IPS DF 6.9 (cell line): ENCODE data around the gene FBXL13.
"Not testable (repeated sequence)": the region's sequence is repeated elsewhere in the genome, so short reads cannot be mapped to it uniquely, and the experiment has no call there.

Source experiments
- DNase-seq: peaks from one replicate; pipeline ENCODE4 v3.0.0-alpha.2; 2013; ENCODE audit warnings: low read depth, low spot score
- H3K27ac ChIP-seq: one replicate; pipeline ENCODE4 v1.5.1; 2013; ENCODE audit warnings: low read length, control low read depth
- H3K27me3 ChIP-seq: 2 replicates; pipeline ENCODE4 v1.6.1; 2013; ENCODE audit warnings: mild to moderate bottlenecking, low read length; ENCODE audit not compliant: control insufficient read depth, insufficient read depth
- H3K36me3 ChIP-seq: 2 replicates; pipeline ENCODE4 v1.6.1; 2013; ENCODE audit warnings: low read length; ENCODE audit not compliant: control insufficient read depth, insufficient read depth
- H3K4me1 ChIP-seq: 2 replicates; pipeline ENCODE4 v1.6.1; 2013; ENCODE audit warnings: low read length; ENCODE audit not compliant: control insufficient read depth, insufficient read depth
- H3K4me3 ChIP-seq: 2 replicates; pipeline ENCODE4 v1.5.1; 2013; ENCODE audit warnings: mild to moderate bottlenecking, low read length
- H3K9me3 ChIP-seq: 2 replicates; pipeline ENCODE4 v1.6.1; 2013; ENCODE audit warnings: low read length, inconsistent platforms; ENCODE audit not compliant: control insufficient read depth, insufficient read depth
- WGBS: extraction: QIAGEN DNeasy Blood & Tissue Kit; methylation state at CpG from one replicate; pipeline ENCODE4 v1.1.7; 2013; ENCODE audit warnings: mixed read lengths, missing lambda C conversion rate; ENCODE audit not compliant: insufficient read length, insufficient coverage; 5-methylcytosine and 5-hydroxymethylcytosine counted together

Gene FBXL13

GRCh38 chr7:102795987-102796595 lies 278.5 kb downstream of the FBXL13 start:
- not testable (repeated sequence) for H3K36me3 ChIP-seq, H3K27ac ChIP-seq, H3K4me3 ChIP-seq, H3K4me1 ChIP-seq, DNase-seq, H3K27me3 ChIP-seq, H3K9me3 ChIP-seq
- no CpG with 5 or more reads among the region's 6 CpGs for WGBS

- not testable (repeated sequence) for DNase-seq, H3K4me3 ChIP-seq, H3K27ac ChIP-seq, H3K36me3 ChIP-seq, H3K27me3 ChIP-seq, H3K9me3 ChIP-seq, H3K4me1 ChIP-seq
- no CpG with 5 or more reads among the region's 1 CpG for WGBS
These were observed 280.0 kb downstream of the FBXL13 start for GRCh38 chr7:102794567-102794966.

GRCh38 chr7:102791831-102792230 lies 282.8 kb downstream of the FBXL13 start:
- not testable (repeated sequence) for H3K27me3 ChIP-seq, H3K4me3 ChIP-seq, H3K4me1 ChIP-seq, H3K9me3 ChIP-seq, H3K27ac ChIP-seq, H3K36me3 ChIP-seq, DNase-seq

GRCh38 chr7:102791367-102791766 lies 283.2 kb downstream of the FBXL13 start:
- not testable (repeated sequence) for H3K36me3 ChIP-seq, DNase-seq, H3K27ac ChIP-seq, H3K4me1 ChIP-seq, H3K27me3 ChIP-seq, H3K9me3 ChIP-seq, H3K4me3 ChIP-seq
- WGBS = no CpG with 5 or more reads among the region's 5 CpGs

- not testable (repeated sequence) for H3K4me1 ChIP-seq
These were observed 284.1 kb downstream of the FBXL13 start for GRCh38 chr7:102790364-102791100.

GRCh38 chr7:102788770-102789169 lies 285.8 kb downstream of the FBXL13 start:
- H3K9me3 ChIP-seq, H3K27ac ChIP-seq, H3K27me3 ChIP-seq, H3K4me3 ChIP-seq, H3K4me1 ChIP-seq, DNase-seq, H3K36me3 ChIP-seq: not testable (repeated sequence)
- WGBS = no CpG with 5 or more reads among the region's 2 CpGs

More at GRCh38 chr7:102790364-102791100, 284.1 kb downstream of the FBXL13 start:
- not testable (repeated sequence) for H3K4me3 ChIP-seq, H3K9me3 ChIP-seq, H3K36me3 ChIP-seq, DNase-seq, H3K27me3 ChIP-seq, H3K27ac ChIP-seq
- no CpG with 5 or more reads among the region's 4 CpGs for WGBS

GRCh38 chr7:102780926-102781325 lies 293.7 kb downstream of the FBXL13 start:
- not testable (repeated sequence) for H3K9me3 ChIP-seq, H3K36me3 ChIP-seq, H3K27me3 ChIP-seq, H3K4me3 ChIP-seq, H3K27ac ChIP-seq, DNase-seq, H3K4me1 ChIP-seq
- WGBS = no CpG with 5 or more reads among the region's 10 CpGs

- no CpG with 5 or more reads among the region's 3 CpGs for WGBS
- not testable (repeated sequence) for H3K27ac ChIP-seq
These were observed 295.9 kb downstream of the FBXL13 start for GRCh38 chr7:102778663-102779062.

GRCh38 chr7:102776217-102776616 lies 298.4 kb downstream of the FBXL13 start:
- H3K27ac ChIP-seq, H3K36me3 ChIP-seq, H3K4me3 ChIP-seq, DNase-seq, H3K4me1 ChIP-seq, H3K9me3 ChIP-seq, H3K27me3 ChIP-seq: not testable (repeated sequence)

More at GRCh38 chr7:102778663-102779062, 295.9 kb downstream of the FBXL13 start:
- not testable (repeated sequence) for H3K36me3 ChIP-seq, H3K4me1 ChIP-seq, H3K4me3 ChIP-seq, H3K27me3 ChIP-seq, DNase-seq, H3K9me3 ChIP-seq

GRCh38 chr7:102770467-102770866 lies 304.1 kb downstream of the FBXL13 start:
- not testable (repeated sequence) for H3K36me3 ChIP-seq, H3K27ac ChIP-seq, H3K4me3 ChIP-seq, DNase-seq, H3K4me1 ChIP-seq, H3K9me3 ChIP-seq, H3K27me3 ChIP-seq
- WGBS = no CpG with 5 or more reads among the region's 3 CpGs

- not testable (repeated sequence) for H3K9me3 ChIP-seq, H3K27me3 ChIP-seq, H3K4me3 ChIP-seq, H3K4me1 ChIP-seq, H3K27ac ChIP-seq, H3K36me3 ChIP-seq, DNase-seq
- no CpG with 5 or more reads among the region's 3 CpGs for WGBS
These were observed 304.9 kb downstream of the FBXL13 start for GRCh38 chr7:102769657-102770192.
